ENCODE results near the gene ZC3H12C. TPM values are rescaled to one million over a fixed set of nuclear protein-coding genes. Genes with fewer than 3 reads are reported as not detected.

ZC3H12C gene
- total and polyA plus RNA-seq, 10 of the 15 experiments (the other 5 are each of a cell fraction or from before 2014, with no cell fraction given) = 0.31 to 31.0 (median 3.7) TPM

DNA sequence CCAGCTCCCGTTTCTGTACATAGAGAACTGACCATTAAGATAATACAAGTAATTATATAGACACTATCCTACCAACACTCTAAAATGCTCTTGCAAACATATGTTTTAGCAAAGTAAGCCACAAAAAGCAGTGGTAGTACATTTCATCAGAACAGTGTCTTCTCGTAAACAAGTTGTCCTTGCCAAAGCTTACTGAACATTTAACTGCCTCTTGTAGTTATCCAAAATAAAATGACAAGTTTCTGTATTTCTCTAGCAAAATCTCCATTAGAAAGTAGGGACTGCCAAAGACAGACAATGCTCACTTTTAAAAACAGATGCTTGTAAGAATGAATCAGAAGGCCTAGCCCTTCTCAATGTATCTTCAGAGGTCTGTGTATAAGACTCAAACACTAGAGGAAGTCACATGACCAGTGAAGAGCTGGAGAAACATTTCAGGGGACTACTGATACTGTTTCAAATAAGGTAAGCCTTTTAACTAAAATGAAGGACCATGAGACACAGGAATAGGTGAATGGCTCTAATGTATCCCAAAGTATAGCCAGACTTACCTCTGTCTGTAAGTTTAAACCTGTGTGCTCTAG, 7.8 kb upstream of the ZC3H12C start:
- ChIA-PET POLR2A (interaction anchor here (0.6 kb wide), 1 partner anchor 60 kb away, joined by 6 read pairs; no protein-coding TSS in a partner anchor), SMC1A (ENCODE audit: uncharacterized antibody, unreplicated experiment) (interaction anchor here (0.6 to 15.9 kb wide), 10 partner anchors 7 to 441 kb away, joined by 3 to 214 read pairs (median 4); no protein-coding TSS in a partner anchor), RAD21 (ENCODE audit: unreplicated experiment) (interaction anchor here (0.8 to 4.5 kb wide), 7 partner anchors 8 to 128 kb away, joined by 3 to 30 read pairs (median 3); no protein-coding TSS in a partner anchor), CTCF (interaction anchor here (1.3 kb wide), 1 partner anchor 56 kb away, joined by 8 read pairs; no protein-coding TSS in a partner anchor)
- Histone ChIP-seq H3K4me3 (no peak overlapping the region), H3K4me2 (ENCODE audit: control insufficient read depth, insufficient read depth) (no peak overlapping the region), H3K9ac (ENCODE audit: control insufficient read depth, insufficient read depth, low read length) (no peak overlapping the region), H4K20me1 (ENCODE audit: control insufficient read depth, insufficient read depth) (no peaks in the 10 kb centered on the region), H3K27ac (ENCODE audit: control insufficient read depth, insufficient read depth) (no peak overlapping the region), H3K4me1 (ENCODE audit: control insufficient read depth, insufficient read depth, low read length) (peaks cover 10% of the 10 kb centered on the region), H3K27me3 (replicated peaks in 1 of 2; ENCODE audit: control insufficient read depth in 2 of 2, insufficient read depth in 2 of 2, low read length in 1 of 2) (no peaks in the 10 kb centered on the region), H3K9me3 (replicated peaks; ENCODE audit: control insufficient read depth, insufficient read depth, low read length) (no peaks in the 10 kb centered on the region; the same call in 2 of the 3 replicates), H2AFZ (ENCODE audit: control insufficient read depth, low read depth, low read length) (no peak overlapping the region), H3K79me2 (ENCODE audit: control insufficient read depth, insufficient read depth, low read length) (peaks cover 2% of the 10 kb centered on the region; the same call in 1 of the 2 replicates), H3K36me3 (ENCODE audit: control insufficient read depth in 2 of 2, insufficient read depth in 2 of 2, low read length in 1 of 2) (no peaks in the 10 kb centered on the region)
- 65% methylated on average over 2 of the region's 2 CpGs for WGBS (ENCODE audit: insufficient coverage, insufficient replicate concordance, low lambda C conversion rate, missing lambda C conversion rate)
- FAIRE-seq = no peak
- no peak for DNase-seq (ENCODE audit: low read depth, low spot score)
- no peak for ATAC-seq
- TF ChIP-seq BACH1 (IDR thresholded peaks at IDR 0.05; ENCODE audit: borderline replicate concordance) = no peak
- no peak for TF ChIP-seq PML (IDR thresholded peaks at IDR 0.05; ENCODE audit: low read length)
- peak; percentile 83 for TF ChIP-seq RAD51 (IDR thresholded peaks at IDR 0.05)
- TF ChIP-seq, protein P1, sequence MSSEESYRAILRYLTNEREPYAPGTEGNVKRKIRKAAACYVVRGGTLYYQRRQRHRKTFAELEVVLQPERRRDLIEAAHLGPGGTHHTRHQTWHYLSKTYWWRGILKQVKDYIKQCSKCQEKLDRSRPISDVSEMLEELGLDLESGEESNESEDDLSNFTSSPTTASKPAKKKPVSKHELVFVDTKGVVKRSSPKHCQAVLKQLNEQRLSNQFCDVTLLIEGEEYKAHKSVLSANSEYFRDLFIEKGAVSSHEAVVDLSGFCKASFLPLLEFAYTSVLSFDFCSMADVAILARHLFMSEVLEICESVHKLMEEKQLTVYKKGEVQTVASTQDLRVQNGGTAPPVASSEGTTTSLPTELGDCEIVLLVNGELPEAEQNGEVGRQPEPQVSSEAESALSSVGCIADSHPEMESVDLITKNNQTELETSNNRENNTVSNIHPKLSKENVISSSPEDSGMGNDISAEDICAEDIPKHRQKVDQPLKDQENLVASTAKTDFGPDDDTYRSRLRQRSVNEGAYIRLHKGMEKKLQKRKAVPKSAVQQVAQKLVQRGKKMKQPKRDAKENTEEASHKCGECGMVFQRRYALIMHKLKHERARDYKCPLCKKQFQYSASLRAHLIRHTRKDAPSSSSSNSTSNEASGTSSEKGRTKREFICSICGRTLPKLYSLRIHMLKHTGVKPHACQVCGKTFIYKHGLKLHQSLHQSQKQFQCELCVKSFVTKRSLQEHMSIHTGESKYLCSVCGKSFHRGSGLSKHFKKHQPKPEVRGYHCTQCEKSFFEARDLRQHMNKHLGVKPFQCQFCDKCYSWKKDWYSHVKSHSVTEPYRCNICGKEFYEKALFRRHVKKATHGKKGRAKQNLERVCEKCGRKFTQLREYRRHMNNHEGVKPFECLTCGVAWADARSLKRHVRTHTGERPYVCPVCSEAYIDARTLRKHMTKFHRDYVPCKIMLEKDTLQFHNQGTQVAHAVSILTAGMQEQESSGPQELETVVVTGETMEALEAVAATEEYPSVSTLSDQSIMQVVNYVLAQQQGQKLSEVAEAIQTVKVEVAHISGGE (CRISPR knock-in tag; IDR thresholded peaks at IDR 0.05) = no peak
- intact Hi-C loops (cut with micrococcal nuclease; ENCODE audit: unreplicated experiment) = no loop called here
- BruUV-seq (replicated peaks) = no TSS peak
- in situ Hi-C loops (cut with MboI) = no loop called here
